BJ (cell line): ENCODE data around the gene MPP2. TPM values are rescaled to one million over a fixed set of nuclear protein-coding genes. Genes with fewer than 3 reads are reported as not detected.

Experiments used
- CTCF ChIA-PET: fragments of 350-600 bp; formaldehyde crosslinking; extraction: SDS; loops from one replicate; lab custom pipeline; 2021; ENCODE audit warnings: antibody characterized with exemption, inconsistent platforms; lab: Yijun Ruan, JAX
- POLR2A ChIA-PET: fragments of 300-600 bp; sonication (Branson Sonifier 250); formaldehyde crosslinking; extraction: SDS; loops from one replicate; lab custom pipeline; 2021; ENCODE audit warnings: antibody characterized with exemption; lab: Charles Lee
- DNase-seq: peaks from one replicate; pipeline ENCODE4 v3.0.0-alpha.2; 2011; ENCODE audit warnings: low read depth
- H3K27me3 ChIP-seq: 2 replicates; pipeline ENCODE4 v1.6.0; 2011; ENCODE audit warnings: low read length; ENCODE audit not compliant: control insufficient read depth, insufficient read depth
- H3K36me3 ChIP-seq: 2 replicates; pipeline ENCODE4 v1.5.1; 2011; ENCODE audit warnings: low read length; ENCODE audit not compliant: control insufficient read depth, insufficient read depth
- H3K4me3 ChIP-seq: 2 replicates; pipeline ENCODE4 v1.5.1; 2011; ENCODE audit warnings: low read depth, mild to moderate bottlenecking, control low read depth, low read length
- CTCF ChIP-seq: IDR thresholded peaks from 2 replicates; pipeline ENCODE4 v1.5.1; 2011; ENCODE audit warnings: low read depth, mild to moderate bottlenecking, control low read depth, inconsistent platforms, low read length, moderate library complexity; ENCODE audit not compliant: insufficient read depth
- polyA minus RNA-seq: library from RNA; depleted of rRNA, polyadenylated mRNA; stranded (reverse); fragments of >200 nt; gene quantifications from 2 replicates; pipeline ENCODE4 v1.2.3, GENCODE V29; 2011; rRNA and poly(A)+ RNA removed
- polyA plus RNA-seq: library from polyadenylated mRNA; depleted of rRNA; stranded (reverse); fragments of >200 nt; gene quantifications from 2 replicates; pipeline ENCODE4 v1.2.3, GENCODE V29; 2011; rRNA removed

The MPP2 gene
- polyA plus RNA-seq (3.1 and 5.3 TPM in 2 replicates), polyA minus RNA-seq (4.5 and 6.4 TPM in 2 replicates)

GRCh38 chr17:43907425-43907981 lies at the start of gene MPP2:
MPP2 (minus strand) TSS chr17:43907536; CDS start chr17:43904460, 3,076 bp downstream.
- ChIA-PET POLR2A (no interaction called here), CTCF (interaction anchor here (0.7 to 5.8 kb wide), 10 partner anchors 10 to 265 kb away, joined by 3 to 40 read pairs (median 4); no protein-coding TSS in a partner anchor)
- TF ChIP-seq CTCF, result peak; percentile 41; the same call in 1 of the 2 replicates
- peak within 1 kb of the TSS; percentile 51 for H3K4me3 ChIP-seq
- H3K27me3 ChIP-seq, result peaks cover 4% of the 10 kb centered on the region
- H3K36me3 ChIP-seq, result no peaks in the 10 kb centered on the region
- DNase-seq, result no peak

GRCh38 chr17:43956222-43956621 lies 48.9 kb upstream of the MPP2 start:
- DNase-seq, result no peak
- H3K27me3 ChIP-seq, result peaks cover 37% of the 10 kb centered on the region
- H3K4me3 ChIP-seq, result no peak overlapping the region
- TF ChIP-seq CTCF, result no peak
- ChIA-PET CTCF (interaction anchor here (4.2 kb wide), 1 partner anchor 13 kb away, joined by 22 read pairs; no protein-coding TSS in a partner anchor), POLR2A (no interaction called here)
- H3K36me3 ChIP-seq, result no peaks in the 10 kb centered on the region

- TF ChIP-seq CTCF, result no peak
- Histone ChIP-seq H3K4me3 (no peak within 1 kb of the TSS), H3K36me3 (no peaks in the 10 kb centered on the region), H3K27me3 (peaks cover 44% of the 10 kb centered on the region)
- ChIA-PET POLR2A (no interaction called here), CTCF (interaction anchor here (1.1 kb wide), 1 partner anchor 10 kb away, joined by 8 read pairs; no protein-coding TSS in a partner anchor)
- DNase-seq, result no peak
These were observed 46.4 kb upstream of the MPP2 start, which contains the start of gene PYY for GRCh38 chr17:43953746-43954145. PYY (minus strand) TSS chr17:43953940; CDS start chr17:43953483, 457 bp downstream.

GRCh38 chr17:43952724-43953666 lies 45.7 kb upstream of the MPP2 start:
- no peak for DNase-seq
- Histone ChIP-seq H3K4me3 (no peak overlapping the region), H3K36me3 (no peaks in the 10 kb centered on the region), H3K27me3 (peaks cover 44% of the 10 kb centered on the region)
- ChIA-PET CTCF (interaction anchor here (0.8 to 1.2 kb wide), 4 partner anchors 9 to 216 kb away, joined by 3 to 8 read pairs (median 4); no protein-coding TSS in a partner anchor), POLR2A (no interaction called here)
- no peak for TF ChIP-seq CTCF

- no peak for TF ChIP-seq CTCF
- no peak for DNase-seq
- CTCF ChIA-PET, result interaction anchor here (0.8 to 1.2 kb wide), 3 partner anchors 9 to 217 kb away, joined by 3 to 4 read pairs (median 4); no protein-coding TSS in a partner anchor
- POLR2A ChIA-PET, result no interaction called here
- H3K4me3 ChIP-seq, result no peak overlapping the region
- H3K27me3 ChIP-seq, result peaks cover 44% of the 10 kb centered on the region
- H3K36me3 ChIP-seq, result no peaks in the 10 kb centered on the region
These were observed 45.0 kb upstream of the MPP2 start for GRCh38 chr17:43952351-43952723.
